Spleen (tissue), 7 donors: ENCODE measurements around the gene MRPS16.

Experiments used
- CTCF ChIP-seq, 11 experiments: fragments of 200-600 bp in 7 of 11; fragments of 450-650 bp in 4 of 11; sonication (generic) in 4 of 11; IDR thresholded peaks in 8 of 11; conservative IDR thresholded peaks in 3 of 11; 1 replicate in 7 of 11; 2 replicates in 4 of 11; pipeline versions ENCODE4 v1.4.0 to v1.8.0; 2016 to 2021; ENCODE audit warnings: antibody characterized with exemption in 11 of 11, inconsistent platforms in 4 of 11, mild to moderate bottlenecking in 1 of 11
- POLR2AphosphoS5 ChIP-seq, 3 donors: sonication (generic); formaldehyde crosslinking; IDR thresholded peaks; one replicate each; pipeline ENCODE4 v1.5.1; 2017; ENCODE audit warnings: antibody characterized with exemption in 3 of 3
- donor health status: DM: no; HTN: no; CAD: no; lungs with moderate emphysema.
- donor health status: DM: no; HTN: no; CAD: no.
- donor health status: DM: no; HTN: no; CAD: no.

- no peak for TF ChIP-seq CTCF (IDR thresholded peaks at IDR 0.05 in 8 of 11, conservative IDR thresholded peaks at IDR 0.05 in 3 of 11)
- TF ChIP-seq POLR2AphosphoS5 (IDR thresholded peaks at IDR 0.05) = no peak
These were observed 9.0 kb upstream of the MRPS16 start for GRCh38 chr10:73261362-73261995.
